Kidney (tissue), 14 donors: ENCODE results near the gene AKAP7. TPM values are rescaled to one million over a fixed set of nuclear protein-coding genes. Genes with fewer than 3 reads are reported as not detected.

Experiments used
- DNase-seq, 5 donors: peaks; one replicate each; pipeline ENCODE4 v3.0.0-alpha.2; 2013 to 2020
- FAIRE-seq: peaks from 2 replicates; lab custom pipeline; 2012; peaks lifted over from hg19 to GRCh38; lab: Jason Lieb, UNC
- H3K27ac ChIP-seq, 2 donors: one replicate each; pipeline ENCODE4 v1.7.0; 2013; ENCODE audit warnings: low read depth in 2 of 2, low read length in 2 of 2, inconsistent platforms in 1 of 2
- H3K27me3 ChIP-seq: one replicate; pipeline ENCODE4 v1.7.1; 2013; ENCODE audit warnings: low read length, inconsistent platforms; ENCODE audit not compliant: control insufficient read depth, insufficient read depth
- H3K36me3 ChIP-seq, 3 donors: one replicate each; pipeline versions ENCODE4 v1.7.0 to v1.7.1; 2013; ENCODE audit warnings: low read length in 3 of 3, control low read depth in 1 of 3, inconsistent platforms in 1 of 3; ENCODE audit not compliant: insufficient read depth in 3 of 3, control insufficient read depth in 2 of 3
- H3K4me1 ChIP-seq, 3 donors: one replicate each; pipeline versions ENCODE4 v1.7.0 to v1.7.1; 2013; ENCODE audit warnings: low read length in 3 of 3, inconsistent platforms in 1 of 3, low read depth in 1 of 3; ENCODE audit not compliant: control insufficient read depth in 2 of 3, insufficient read depth in 2 of 3
- H3K4me3 ChIP-seq, 3 donors: one replicate each; pipeline versions ENCODE4 v1.7.0 to v1.8.1; 2013; ENCODE audit warnings: low read length in 3 of 3, control low read depth in 1 of 3, inconsistent platforms in 1 of 3
- H3K9ac ChIP-seq, 3 donors: one replicate each; pipeline versions ENCODE4 v1.7.0 to v1.7.1; 2013; ENCODE audit warnings: low read length in 3 of 3, control low read depth in 1 of 3, inconsistent platforms in 1 of 3
- H3K9me3 ChIP-seq, 3 donors: one replicate each; pipeline versions ENCODE4 v1.7.0 to v1.7.1; 2013; ENCODE audit warnings: low read length in 3 of 3, control low read depth in 1 of 3, inconsistent platforms in 1 of 3; ENCODE audit not compliant: control insufficient read depth in 2 of 3, insufficient read depth in 1 of 3
- CTCF ChIP-seq: IDR thresholded peaks from 3 replicates; pipeline ENCODE4 v1.5.1; 2012; ENCODE audit warnings: mild to moderate bottlenecking, moderate library complexity, borderline replicate concordance; ENCODE audit not compliant: insufficient read depth; ENCODE audit errors: extremely low read depth
- intact Hi-C: fragments of 100-400 bp; cut with DNase I; formaldehyde crosslinking; loops from one replicate; pipeline ENCODE4 v1.11.1; 2022
- polyA plus RNA-seq: library from polyadenylated mRNA; stranded (reverse); fragments of 350-450 nt; fragmentation: Illumina TruSeq; extraction: RNeasy Lipid Tissue Mini Kit (QIAGEN cat#74804); gene quantifications from one replicate; pipeline ENCODE4 v1.2.3, GENCODE V29; 2014; ENCODE audit warnings: low read depth, low replicate concordance; ENCODE audit not compliant: insufficient read depth
- total RNA-seq: library from RNA; stranded (reverse); fragmentation: NEBNext Ultra II Directional; extraction: Animal tissue kit (Norgen Biotek cat#: 25700); gene quantifications from one replicate; pipeline ENCODE4 v1.2.1, GENCODE V29; 2021
- donor health status: control.
- donor health status: control.
- donor health status: control.
- donor health status: control.
- donor health status: control.
- donor health status: DM: yes; HTN: yes; CAD: no.
- donor health status: Normal renal cell carcinoma (clear cell type).

The AKAP7 gene
- total and polyA plus RNA-seq, 2 donors from 2014 or later = 7.9 to 12.0 TPM

- DNase-seq = no peak
- H3K9me3 ChIP-seq = peaks cover 0 to 2% (median 0%) of the 10 kb centered on the region in 3 donors
- no peak for TF ChIP-seq CTCF
- H3K4me1 ChIP-seq = no peaks in the 10 kb centered on the region
- H3K36me3 ChIP-seq = no peaks in the 10 kb centered on the region
- FAIRE-seq = no peak
- intact Hi-C loops = loop anchor here (5.0 kb wide), 1 partner anchor 229 kb away; no protein-coding TSS in a partner anchor
- H3K4me3 ChIP-seq = no peak overlapping the region
- H3K9ac ChIP-seq = no peak overlapping the region
- no peaks in the 10 kb centered on the region for H3K27me3 ChIP-seq
- H3K27ac ChIP-seq = no peak overlapping the region
Observed at GRCh38 chr6:131116321-131116720, 18.9 kb upstream of the AKAP7 start.

- intact Hi-C loops = loop anchor here (5.0 kb wide), 1 partner anchor 230 kb away; no protein-coding TSS in a partner anchor
- FAIRE-seq (peak; percentile 91), DNase-seq (peak in 1 of 5 donors; percentile 37)
- no peak overlapping the region for H3K4me3 ChIP-seq
- H3K9me3 ChIP-seq = peaks cover 0 to 2% (median 0%) of the 10 kb centered on the region in 3 donors
- no peak overlapping the region for H3K9ac ChIP-seq
- peak; percentile 49 for TF ChIP-seq CTCF
- H3K4me1 ChIP-seq = no peaks in the 10 kb centered on the region
- H3K27me3 ChIP-seq = no peaks in the 10 kb centered on the region
- H3K27ac ChIP-seq = no peak overlapping the region
- H3K36me3 ChIP-seq = no peaks in the 10 kb centered on the region
Observed at GRCh38 chr6:131116755-131117360, 18.4 kb upstream of the AKAP7 start.

- H3K36me3 ChIP-seq = no peaks in the 10 kb centered on the region
- no peak for TF ChIP-seq CTCF
- no peak overlapping the region for H3K4me3 ChIP-seq
- no peak overlapping the region for H3K27ac ChIP-seq
- FAIRE-seq (no peak), DNase-seq (no peak)
- intact Hi-C loops = loop anchor here (5.0 kb wide), 1 partner anchor 231 kb away; no protein-coding TSS in a partner anchor
- peaks cover 0 to 2% (median 0%) of the 10 kb centered on the region in 3 donors for H3K9me3 ChIP-seq
- H3K27me3 ChIP-seq = no peaks in the 10 kb centered on the region
- H3K9ac ChIP-seq = no peak overlapping the region
- H3K4me1 ChIP-seq = no peaks in the 10 kb centered on the region
Observed at GRCh38 chr6:131117878-131118277, 17.4 kb upstream of the AKAP7 start.
